CD8-positive, alpha-beta memory T cell (primary cell): ENCODE data around the gene MACROD1. TPM values are rescaled to one million over a fixed set of nuclear protein-coding genes. Genes with fewer than 3 reads are reported as not detected.

Experiments used
- CTCF ChIA-PET: fragments of 350-600 bp; sonication (Branson Sonifier 250); formaldehyde crosslinking; loops from one replicate; lab custom pipeline; 2021; ENCODE audit warnings: antibody characterized with exemption; lab: Charles Lee
- POLR2A ChIA-PET: fragments of 350-600 bp; sonication (Branson Sonifier 250); formaldehyde crosslinking; loops from one replicate; lab custom pipeline; 2021; ENCODE audit warnings: antibody characterized with exemption; lab: Charles Lee
- DNase-seq, 5 donors: peaks; one replicate each; pipeline versions ENCODE4 v3.0.0 to v3.0.0-alpha.2; 2020 to 2022; ENCODE audit warnings: mixed read lengths in 1 of 5
- H3K27ac ChIP-seq: one replicate; pipeline ENCODE4 v1.7.0; 2013; ENCODE audit warnings: low read depth, mild to moderate bottlenecking, low read length, moderate library complexity
- H3K27me3 ChIP-seq: 2 replicates; pipeline ENCODE4 v1.7.0; 2013; ENCODE audit warnings: low read length, mild to moderate bottlenecking; ENCODE audit not compliant: insufficient read depth, poor library complexity, severe bottlenecking
- H3K36me3 ChIP-seq: 2 replicates; pipeline ENCODE4 v1.7.0; 2013; ENCODE audit warnings: mild to moderate bottlenecking, low read length, moderate library complexity; ENCODE audit not compliant: insufficient read depth
- H3K4me1 ChIP-seq: 2 replicates; pipeline ENCODE4 v1.7.0; 2013; ENCODE audit warnings: mild to moderate bottlenecking, low read length, moderate library complexity; ENCODE audit not compliant: insufficient read depth
- H3K4me3 ChIP-seq: 2 replicates; pipeline ENCODE4 v1.7.0; 2013; ENCODE audit warnings: mild to moderate bottlenecking, low read length
- H3K9me3 ChIP-seq: 2 replicates; pipeline ENCODE4 v1.7.0; 2013; ENCODE audit warnings: mild to moderate bottlenecking, low read length
- H3K27ac Mint-ChIP-seq, 8 donors: one replicate each; pipeline ENCODE4 v1.8.0; 2020 to 2021; ENCODE audit warnings: mixed read lengths in 8 of 8, mild to moderate bottlenecking in 6 of 8, inconsistent platforms in 3 of 8, moderate library complexity in 3 of 8
- H3K27me3 Mint-ChIP-seq, 2 donors: one replicate each; pipeline ENCODE4 v1.8.0; 2020 to 2021; ENCODE audit warnings: mixed read lengths in 2 of 2, mild to moderate bottlenecking in 1 of 2, moderate library complexity in 1 of 2
- H3K36me3 Mint-ChIP-seq, 3 donors: one replicate each; pipeline ENCODE4 v1.8.0; 2020 to 2021; ENCODE audit warnings: mixed read lengths in 3 of 3, inconsistent platforms in 1 of 3, mild to moderate bottlenecking in 1 of 3
- H3K4me1 Mint-ChIP-seq, 3 donors: one replicate each; pipeline ENCODE4 v1.8.0; 2020 to 2021; ENCODE audit warnings: mixed read lengths in 3 of 3, inconsistent platforms in 1 of 3, mild to moderate bottlenecking in 1 of 3
- H3K4me3 Mint-ChIP-seq, 7 donors: one replicate each; pipeline ENCODE4 v1.8.0; 2020 to 2021; ENCODE audit warnings: mixed read lengths in 7 of 7, mild to moderate bottlenecking in 6 of 7, moderate library complexity in 4 of 7, inconsistent platforms in 2 of 7
- H3K9me3 Mint-ChIP-seq, 5 donors: one replicate each; pipeline ENCODE4 v1.8.0; 2020 to 2022; ENCODE audit warnings: mixed read lengths in 5 of 5, mild to moderate bottlenecking in 3 of 5, moderate library complexity in 2 of 5, inconsistent platforms in 1 of 5
- polyA plus RNA-seq: library from polyadenylated mRNA; unstranded; fragments of 300-500 nt; fragmentation: Illumina TruSeq; gene quantifications from one replicate; pipeline ENCODE4 v1.2.3, GENCODE V29; 2021
- total RNA-seq, 2 experiments: library from RNA; stranded (reverse); gene quantifications; one replicate each; pipeline ENCODE4 v1.2.3, GENCODE V29; 2021

MACROD1 gene
- total and polyA plus RNA-seq, 3 experiments from 2014 or later, result 9.2 to 25.5 (median 19.6) TPM

- Histone ChIP-seq H3K9me3 (no peaks in the 10 kb centered on the region), H3K4me1 (no peaks in the 10 kb centered on the region), H3K27ac (no peak overlapping the region), H3K27me3 (no peaks in the 10 kb centered on the region), H3K4me3 (no peak overlapping the region), H3K36me3 (no peaks in the 10 kb centered on the region)
- peaks cover 0 to 2% (median 0%) of the 10 kb centered on the region in 3 donors for H3K4me1 Mint-ChIP-seq
- no peak overlapping the region for H3K4me3 Mint-ChIP-seq
- POLR2A ChIA-PET, result no interaction called here
- CTCF ChIA-PET, result no interaction called here
- DNase-seq, result no peak
- H3K36me3 Mint-ChIP-seq, result no peaks in the 10 kb centered on the region
- no peaks in the 10 kb centered on the region for H3K9me3 Mint-ChIP-seq
- peak overlapping the region in 1 of 8 donors; percentile 89 for H3K27ac Mint-ChIP-seq
- no peaks in the 10 kb centered on the region for H3K27me3 Mint-ChIP-seq
Observed at GRCh38 chr11:64092761-64093136, 73.2 kb downstream of the MACROD1 start.

DNA sequence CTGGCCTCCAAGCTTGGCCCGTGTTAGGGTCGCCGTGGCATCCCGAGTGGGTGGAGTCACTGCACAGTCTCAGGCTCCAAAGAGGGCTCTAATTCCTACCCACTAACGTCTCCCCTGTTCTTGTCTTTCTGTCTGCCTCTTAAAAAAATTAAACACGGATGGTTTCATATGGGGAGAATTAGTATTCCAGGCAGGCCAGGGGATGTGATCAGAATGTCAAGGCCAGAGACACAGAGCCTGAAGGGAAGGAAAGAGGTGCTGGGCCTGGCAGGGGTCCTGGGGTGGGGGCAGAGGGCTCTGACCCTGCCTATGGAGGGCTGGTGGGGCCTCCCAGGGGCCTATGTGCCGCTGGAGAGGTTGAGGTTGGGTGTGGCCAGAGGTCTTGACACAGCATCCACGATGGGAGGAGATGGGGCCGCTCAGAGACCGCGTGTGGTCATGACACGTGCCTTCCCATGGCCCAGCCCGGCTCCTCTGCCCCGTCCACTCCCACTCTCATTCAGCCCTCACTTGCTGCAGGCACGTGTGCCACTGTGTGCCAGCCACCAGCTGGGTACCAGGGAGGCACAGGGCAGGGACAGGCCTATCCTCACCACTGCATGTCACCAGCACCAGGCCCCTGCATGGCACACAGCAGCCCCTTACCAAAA lies 73.7 kb downstream of the MACROD1 start:
- H3K4me1 ChIP-seq, result no peaks in the 10 kb centered on the region
- Mint-ChIP-seq H3K4me1 (peaks cover 0 to 2% (median 0%) of the 10 kb centered on the region in 3 donors), H3K27ac (no peak overlapping the region), H3K27me3 (no peaks in the 10 kb centered on the region), H3K9me3 (no peaks in the 10 kb centered on the region), H3K4me3 (no peak overlapping the region), H3K36me3 (no peaks in the 10 kb centered on the region)
- DNase-seq, result no peak
- no peak overlapping the region for H3K27ac ChIP-seq
- CTCF ChIA-PET, result no interaction called here
- no peaks in the 10 kb centered on the region for H3K9me3 ChIP-seq
- H3K36me3 ChIP-seq, result no peaks in the 10 kb centered on the region
- no peak overlapping the region for H3K4me3 ChIP-seq
- POLR2A ChIA-PET, result no interaction called here
- H3K27me3 ChIP-seq, result no peaks in the 10 kb centered on the region

DNA sequence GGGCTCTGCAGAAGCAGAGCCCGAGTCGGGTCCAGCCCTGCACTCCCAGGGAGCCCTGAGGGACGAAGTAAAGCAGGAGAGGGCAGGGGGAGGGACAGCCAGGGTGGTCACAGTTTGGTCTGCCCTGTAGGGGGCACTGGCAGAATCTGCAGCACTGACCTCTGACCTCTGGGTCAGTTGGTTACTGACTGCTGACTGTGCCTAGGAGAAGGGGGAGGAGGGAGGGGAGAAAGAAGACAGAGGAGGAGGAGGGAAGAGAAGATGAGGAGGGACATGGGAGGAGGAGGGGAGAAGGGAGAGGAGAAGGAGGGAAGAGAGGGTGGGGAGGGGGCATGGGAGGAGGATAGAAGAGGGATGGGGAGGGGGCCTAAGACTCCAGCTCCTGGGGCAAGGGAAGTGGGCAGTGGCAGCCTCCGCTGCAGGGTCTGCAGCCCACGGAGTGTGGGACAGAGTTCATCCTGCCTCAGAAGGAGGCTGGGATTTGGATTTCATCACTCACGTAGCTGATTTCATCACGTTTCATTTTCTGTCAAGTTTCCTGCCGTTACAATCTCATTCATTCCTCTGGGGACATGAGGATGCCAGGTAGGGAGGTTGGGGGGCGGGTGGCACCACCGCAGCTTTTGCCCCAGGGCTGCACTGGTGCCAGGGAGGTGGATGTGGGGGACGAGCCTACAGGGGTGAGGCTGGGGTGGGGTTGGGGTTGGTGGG lies 75.0 kb downstream of the MACROD1 start:
- ChIA-PET POLR2A (no interaction called here), CTCF (no interaction called here)
- Histone ChIP-seq H3K27ac (no peak overlapping the region), H3K4me1 (no peaks in the 10 kb centered on the region), H3K27me3 (no peaks in the 10 kb centered on the region), H3K36me3 (no peaks in the 10 kb centered on the region), H3K4me3 (no peak overlapping the region), H3K9me3 (no peaks in the 10 kb centered on the region)
- no peak for DNase-seq
- Mint-ChIP-seq H3K27ac (no peak overlapping the region), H3K9me3 (no peaks in the 10 kb centered on the region), H3K27me3 (no peaks in the 10 kb centered on the region), H3K4me3 (no peak overlapping the region), H3K4me1 (peaks cover 0 to 2% (median 0%) of the 10 kb centered on the region in 3 donors), H3K36me3 (no peaks in the 10 kb centered on the region)

DNA sequence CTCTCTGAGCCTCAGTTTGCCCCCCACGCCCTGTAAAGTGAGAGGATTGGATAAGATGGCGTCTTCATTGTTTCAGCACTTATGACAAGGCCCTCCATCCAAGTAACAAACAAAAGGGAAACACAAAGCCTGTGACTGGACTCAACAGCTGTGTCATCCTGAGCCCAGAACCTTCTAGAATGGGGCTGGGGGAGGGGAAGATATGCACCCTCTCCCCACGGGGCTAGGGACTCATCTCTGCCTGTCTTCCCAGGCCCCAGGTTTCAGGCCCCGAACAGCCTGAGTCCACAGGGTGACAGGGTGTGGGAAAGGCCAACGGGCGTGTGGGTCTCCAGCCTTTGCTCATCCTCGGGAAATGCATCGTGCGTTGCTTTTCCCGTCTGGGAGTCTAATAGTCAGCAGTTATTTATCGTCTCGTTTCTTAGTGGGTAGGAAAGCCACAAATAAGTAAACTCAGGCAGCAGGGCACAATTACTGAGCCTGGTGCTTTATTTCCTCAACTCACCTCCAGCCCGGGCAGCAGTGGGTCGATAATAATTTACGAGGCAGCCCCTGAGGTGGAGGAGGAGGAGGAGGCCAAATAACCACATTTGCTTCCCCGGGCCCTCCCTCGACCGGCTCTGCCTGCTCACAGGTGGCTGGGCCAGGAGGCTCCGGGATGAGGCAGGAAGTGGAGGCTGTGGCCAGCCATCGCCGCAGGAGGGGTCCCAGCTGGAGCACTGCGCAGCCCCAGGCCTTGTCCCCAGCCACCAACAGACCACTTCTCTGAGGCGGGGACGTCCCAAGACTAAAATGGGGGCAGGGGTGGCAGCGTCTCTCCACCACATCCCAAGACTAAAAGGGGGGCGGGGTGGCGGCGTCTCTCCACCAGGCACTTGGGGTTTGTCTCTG lies 75.8 kb downstream of the MACROD1 start:
- no peaks in the 10 kb centered on the region for H3K9me3 Mint-ChIP-seq
- Histone ChIP-seq H3K27ac (no peak overlapping the region), H3K4me3 (no peak overlapping the region), H3K36me3 (no peaks in the 10 kb centered on the region), H3K4me1 (no peaks in the 10 kb centered on the region), H3K27me3 (no peaks in the 10 kb centered on the region), H3K9me3 (no peaks in the 10 kb centered on the region)
- no peak overlapping the region for H3K4me3 Mint-ChIP-seq
- H3K27me3 Mint-ChIP-seq, result no peaks in the 10 kb centered on the region
- H3K4me1 Mint-ChIP-seq, result peaks cover 0 to 2% (median 0%) of the 10 kb centered on the region in 3 donors
- POLR2A ChIA-PET, result no interaction called here
- no peaks in the 10 kb centered on the region for H3K36me3 Mint-ChIP-seq
- no peak for DNase-seq
- CTCF ChIA-PET, result no interaction called here
- H3K27ac Mint-ChIP-seq, result no peak overlapping the region

- no peak overlapping the region for H3K27ac ChIP-seq
- Mint-ChIP-seq H3K4me1 (peaks cover 0 to 2% (median 0%) of the 10 kb centered on the region in 3 donors), H3K27me3 (no peaks in the 10 kb centered on the region), H3K4me3 (no peak overlapping the region), H3K27ac (no peak overlapping the region), H3K36me3 (no peaks in the 10 kb centered on the region), H3K9me3 (no peaks in the 10 kb centered on the region)
- CTCF ChIA-PET, result no interaction called here
- H3K27me3 ChIP-seq, result no peaks in the 10 kb centered on the region
- no peak for DNase-seq
- H3K4me1 ChIP-seq, result no peaks in the 10 kb centered on the region
- H3K9me3 ChIP-seq, result no peaks in the 10 kb centered on the region
- no peaks in the 10 kb centered on the region for H3K36me3 ChIP-seq
- POLR2A ChIA-PET, result no interaction called here
- no peak overlapping the region for H3K4me3 ChIP-seq
Observed at GRCh38 chr11:64089493-64089892, 76.4 kb downstream of the MACROD1 start.

DNA sequence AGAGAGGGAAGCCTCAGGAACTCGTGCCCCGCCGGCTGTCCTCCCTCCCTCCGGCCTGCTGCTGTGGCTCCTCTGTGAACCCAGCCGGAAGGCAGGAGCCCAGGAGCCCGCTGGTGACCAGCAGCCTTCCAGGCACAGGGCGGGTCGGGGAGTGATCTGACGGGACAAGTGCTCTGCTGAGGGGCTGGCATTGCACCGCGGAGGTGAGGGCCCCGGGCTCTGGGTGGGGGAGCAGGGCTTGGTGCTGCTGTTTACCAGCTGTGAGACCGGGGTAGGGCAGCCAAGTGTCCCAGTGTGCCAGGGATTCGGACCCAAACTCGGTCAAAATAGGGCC lies 76.9 kb downstream of the MACROD1 start:
- Mint-ChIP-seq H3K27ac (no peak overlapping the region), H3K4me1 (peaks cover 0 to 2% (median 0%) of the 10 kb centered on the region in 3 donors), H3K27me3 (no peaks in the 10 kb centered on the region), H3K9me3 (no peaks in the 10 kb centered on the region), H3K36me3 (no peaks in the 10 kb centered on the region), H3K4me3 (no peak overlapping the region)
- no peaks in the 10 kb centered on the region for H3K36me3 ChIP-seq
- H3K9me3 ChIP-seq, result no peaks in the 10 kb centered on the region
- ChIA-PET POLR2A (no interaction called here), CTCF (no interaction called here)
- H3K27me3 ChIP-seq, result no peaks in the 10 kb centered on the region
- no peak for DNase-seq
- H3K4me1 ChIP-seq, result no peaks in the 10 kb centered on the region
- H3K27ac ChIP-seq, result no peak overlapping the region
- H3K4me3 ChIP-seq, result no peak overlapping the region

DNA sequence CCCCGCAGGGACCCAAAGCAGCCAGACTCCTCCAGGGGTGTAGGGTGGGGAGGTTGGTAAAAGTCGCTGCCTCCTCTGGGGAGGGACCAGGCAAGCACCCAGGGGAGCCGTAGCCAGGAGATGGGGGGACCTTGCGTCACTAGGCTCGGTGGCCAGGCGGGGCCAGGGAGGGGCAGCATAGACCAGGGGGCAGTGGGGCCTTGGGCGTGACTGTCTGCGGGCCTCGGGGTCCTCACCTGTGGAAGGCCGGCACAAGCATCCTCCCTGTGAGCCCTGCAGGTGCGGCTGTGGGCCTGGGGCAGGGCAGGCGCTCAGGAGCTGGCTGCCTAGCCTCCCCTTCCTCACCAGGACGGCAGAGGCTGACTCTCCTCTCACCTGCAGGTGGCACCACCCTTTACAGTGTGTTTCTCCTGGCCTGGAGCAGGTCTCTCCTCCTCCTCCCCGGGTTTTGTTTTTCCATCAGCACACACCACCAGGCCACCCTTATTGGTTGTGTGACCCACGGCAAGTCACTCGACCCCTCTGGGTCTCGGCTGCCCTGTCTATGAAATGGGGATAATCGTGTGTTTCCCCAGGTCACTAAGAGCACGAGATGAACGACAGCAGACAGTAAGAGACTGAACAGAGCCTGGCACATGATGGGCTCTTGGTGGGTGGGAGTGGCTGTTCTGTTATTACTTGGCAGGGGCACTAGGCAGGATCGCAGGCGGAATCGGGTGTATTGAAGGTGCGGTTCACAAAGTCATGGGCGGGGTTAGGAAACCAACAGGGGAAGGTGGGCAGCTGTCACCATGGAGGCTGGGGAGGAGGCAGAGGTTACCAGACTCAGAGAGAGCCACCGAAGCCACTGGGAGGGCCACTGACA lies 77.5 kb downstream of the MACROD1 start:
- DNase-seq, result no peak
- peaks cover 0 to 2% (median 0%) of the 10 kb centered on the region in 3 donors for H3K4me1 Mint-ChIP-seq
- H3K27me3 Mint-ChIP-seq, result no peaks in the 10 kb centered on the region

More for the DNA sequence above, 77.5 kb downstream of the MACROD1 start:
- ChIA-PET POLR2A (no interaction called here), CTCF (no interaction called here)
- Mint-ChIP-seq H3K27ac (peak overlapping the region in 3 of 8 donors; percentile 0 to 14 (median 8)), H3K9me3 (no peaks in the 10 kb centered on the region), H3K4me3 (no peak overlapping the region), H3K36me3 (no peaks in the 10 kb centered on the region)
- no peaks in the 10 kb centered on the region for H3K9me3 ChIP-seq
- no peaks in the 10 kb centered on the region for H3K36me3 ChIP-seq
- H3K4me3 ChIP-seq, result no peak overlapping the region
- no peak overlapping the region for H3K27ac ChIP-seq
- H3K4me1 ChIP-seq, result no peaks in the 10 kb centered on the region
- no peaks in the 10 kb centered on the region for H3K27me3 ChIP-seq
